ENCODE measurements around the gene KAT2A. TPM values are rescaled to one million over a fixed set of nuclear protein-coding genes. Genes with fewer than 3 reads are reported as not detected.
A peak's percentile ranks its signal among the peaks of the same experiment; 100 is the strongest.

The KAT2A gene
- polyA plus RNA-seq, 3 donors: 1.9 to 68.7 (median 2.0) TPM

DNA sequence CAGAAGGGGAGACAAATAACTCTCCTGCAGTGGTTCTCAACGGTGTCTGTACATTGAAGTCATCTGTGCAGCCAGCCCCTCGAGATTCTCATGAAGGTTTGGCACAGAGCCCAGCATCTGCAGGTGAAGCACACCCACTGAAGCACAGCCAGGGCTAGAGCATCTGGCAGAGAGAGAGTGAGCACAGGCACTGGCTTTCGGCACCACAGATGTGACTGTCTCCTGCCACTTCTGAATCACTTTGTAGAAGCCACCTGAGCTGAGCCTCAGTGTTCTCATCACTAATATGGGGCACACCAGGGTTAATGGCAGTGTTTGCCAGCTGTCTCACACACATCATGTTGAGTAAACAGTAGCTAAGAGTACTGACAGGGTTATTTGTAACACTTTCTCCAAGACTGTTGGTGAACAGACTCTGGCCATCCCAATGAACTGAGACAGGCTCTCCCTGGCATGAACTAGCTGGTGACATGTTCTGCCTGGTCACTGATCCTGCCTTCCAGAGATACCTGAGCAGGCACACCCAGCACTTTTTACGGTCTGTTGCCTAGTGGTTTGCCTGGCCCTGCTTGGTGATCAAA lies 12.4 kb upstream of the KAT2A start:
- H3K9me3 Mint-ChIP-seq: no peaks in the 10 kb centered on the region
- peak overlapping the region; percentile 25 to 91 (median 74) for H3K27ac Mint-ChIP-seq
- H3K4me3 Mint-ChIP-seq: no peak overlapping the region
- peaks cover 68% of the 10 kb centered on the region for H3K4me1 Mint-ChIP-seq
- Histone ChIP-seq H3K79me2 (ENCODE audit: insufficient read depth, low read length) (peaks cover 83% of the 10 kb centered on the region), H3K9me3 (replicated peaks in 1 of 2; ENCODE audit: control insufficient read depth in 1 of 2, insufficient read depth in 1 of 2, low read length in 2 of 2) (no peaks in the 10 kb centered on the region), H3K4me1 (ENCODE audit: control insufficient read depth in 1 of 2, insufficient read depth in 2 of 2, low read length in 2 of 2) (peaks cover 63 to 70% of the 10 kb centered on the region in 2 donors), H3K27ac (ENCODE audit: low read depth in 1 of 2, low read length in 2 of 2) (peak overlapping the region in 1 of 2 donors; percentile 84), H3K4me2 (replicated peaks; ENCODE audit: extremely low read depth, low read length, poor library complexity, severe bottlenecking) (peak overlapping the region; percentile 51), H4K20me1 (ENCODE audit: insufficient read depth, low read length) (peaks cover 99% of the 10 kb centered on the region), H3K27me3 (ENCODE audit: control insufficient read depth in 2 of 2, insufficient read depth in 2 of 2, low read length in 2 of 2) (no peaks in the 10 kb centered on the region), H2AFZ (ENCODE audit: insufficient read depth, low read depth, low read length, poor library complexity, severe bottlenecking) (no peak overlapping the region), H3K36me3 (replicated peaks in 1 of 2; ENCODE audit: control insufficient read depth in 1 of 2, insufficient read depth in 2 of 2, low read length in 2 of 2) (peaks cover 26 to 58% of the 10 kb centered on the region in 2 donors), H3K4me3 (replicated peaks in 1 of 3; ENCODE audit: low read depth in 2 of 3, low read length in 3 of 3) (no peak overlapping the region), H3K9ac (ENCODE audit: insufficient read depth, low read length, poor library complexity, severe bottlenecking) (no peak overlapping the region)
- H3K27me3 Mint-ChIP-seq (ENCODE audit: low read depth in 3 of 3): no peaks in the 10 kb centered on the region
- 38% methylated on average over 4 of the region's 4 CpGs for WGBS (ENCODE audit: insufficient coverage)
- TF ChIP-seq, protein P1, sequence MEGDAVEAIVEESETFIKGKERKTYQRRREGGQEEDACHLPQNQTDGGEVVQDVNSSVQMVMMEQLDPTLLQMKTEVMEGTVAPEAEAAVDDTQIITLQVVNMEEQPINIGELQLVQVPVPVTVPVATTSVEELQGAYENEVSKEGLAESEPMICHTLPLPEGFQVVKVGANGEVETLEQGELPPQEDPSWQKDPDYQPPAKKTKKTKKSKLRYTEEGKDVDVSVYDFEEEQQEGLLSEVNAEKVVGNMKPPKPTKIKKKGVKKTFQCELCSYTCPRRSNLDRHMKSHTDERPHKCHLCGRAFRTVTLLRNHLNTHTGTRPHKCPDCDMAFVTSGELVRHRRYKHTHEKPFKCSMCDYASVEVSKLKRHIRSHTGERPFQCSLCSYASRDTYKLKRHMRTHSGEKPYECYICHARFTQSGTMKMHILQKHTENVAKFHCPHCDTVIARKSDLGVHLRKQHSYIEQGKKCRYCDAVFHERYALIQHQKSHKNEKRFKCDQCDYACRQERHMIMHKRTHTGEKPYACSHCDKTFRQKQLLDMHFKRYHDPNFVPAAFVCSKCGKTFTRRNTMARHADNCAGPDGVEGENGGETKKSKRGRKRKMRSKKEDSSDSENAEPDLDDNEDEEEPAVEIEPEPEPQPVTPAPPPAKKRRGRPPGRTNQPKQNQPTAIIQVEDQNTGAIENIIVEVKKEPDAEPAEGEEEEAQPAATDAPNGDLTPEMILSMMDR (IDR thresholded peaks at IDR 0.05): no peak
- peaks cover 34 to 51% of the 10 kb centered on the region in 2 donors for H3K36me3 Mint-ChIP-seq
- intact Hi-C loops (cut with micrococcal nuclease): no loop called here
- DNase-seq: no peak

DNA sequence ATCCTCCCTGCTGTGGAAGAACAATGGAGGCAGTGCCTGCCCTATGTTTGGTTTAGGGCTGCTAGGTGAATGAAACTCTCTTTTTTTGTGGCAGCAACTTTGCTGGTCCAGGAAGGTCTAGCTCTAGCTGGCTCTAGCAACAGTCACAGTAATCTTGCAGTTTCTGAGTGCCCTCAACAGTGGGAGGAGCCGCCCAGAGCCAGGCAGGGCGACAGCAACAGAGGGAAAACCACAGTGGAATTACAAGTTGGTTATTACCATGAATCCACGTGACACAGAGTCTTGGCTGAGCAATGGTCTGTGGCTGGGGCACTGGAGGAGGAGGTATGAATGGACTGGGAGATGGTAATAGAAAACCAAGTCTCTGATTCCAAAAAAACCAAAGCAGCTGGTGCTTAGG lies 11.8 kb upstream of the KAT2A start:
- WGBS (ENCODE audit: insufficient coverage): 0% methylated on average over 3 of the region's 3 CpGs
- peak overlapping the region; percentile 59 to 91 (median 86) for H3K27ac Mint-ChIP-seq
- Histone ChIP-seq H3K27ac (ENCODE audit: low read depth in 1 of 2, low read length in 2 of 2) (peak overlapping the region; percentile 31 to 84), H3K9me3 (replicated peaks in 1 of 2; ENCODE audit: control insufficient read depth in 1 of 2, insufficient read depth in 1 of 2, low read length in 2 of 2) (no peaks in the 10 kb centered on the region), H3K4me3 (replicated peaks in 1 of 3; ENCODE audit: low read depth in 2 of 3, low read length in 3 of 3) (peak overlapping the region in 1 of 3 experiments; percentile 56), H3K4me2 (replicated peaks; ENCODE audit: extremely low read depth, low read length, poor library complexity, severe bottlenecking) (peak overlapping the region; percentile 51), H4K20me1 (ENCODE audit: insufficient read depth, low read length) (peaks cover 99% of the 10 kb centered on the region), H3K27me3 (ENCODE audit: control insufficient read depth in 2 of 2, insufficient read depth in 2 of 2, low read length in 2 of 2) (no peaks in the 10 kb centered on the region), H3K4me1 (ENCODE audit: control insufficient read depth in 1 of 2, insufficient read depth in 2 of 2, low read length in 2 of 2) (peaks cover 63 to 70% of the 10 kb centered on the region in 2 donors), H3K79me2 (ENCODE audit: insufficient read depth, low read length) (peaks cover 77% of the 10 kb centered on the region), H3K36me3 (replicated peaks in 1 of 2; ENCODE audit: control insufficient read depth in 1 of 2, insufficient read depth in 2 of 2, low read length in 2 of 2) (peaks cover 32 to 59% of the 10 kb centered on the region in 2 donors), H2AFZ (ENCODE audit: insufficient read depth, low read depth, low read length, poor library complexity, severe bottlenecking) (no peak overlapping the region), H3K9ac (ENCODE audit: insufficient read depth, low read length, poor library complexity, severe bottlenecking) (no peak overlapping the region)
- no peaks in the 10 kb centered on the region for H3K27me3 Mint-ChIP-seq (ENCODE audit: low read depth in 3 of 3)
- no peaks in the 10 kb centered on the region for H3K9me3 Mint-ChIP-seq
- intact Hi-C loops (cut with micrococcal nuclease): no loop called here
- TF ChIP-seq, protein P1 (IDR thresholded peaks at IDR 0.05): no peak
- H3K36me3 Mint-ChIP-seq: peaks cover 41 to 56% of the 10 kb centered on the region in 2 donors
- H3K4me1 Mint-ChIP-seq: peaks cover 68% of the 10 kb centered on the region
- DNase-seq: peak; percentile 33 to 60 (median 40)
- peak overlapping the region; percentile 42 to 76 for H3K4me3 Mint-ChIP-seq

All from CD14-positive monocyte (primary cell).